ENCODE results near the gene NIPSNAP3A.

- TF ChIP-seq CTCF (IDR thresholded peaks at IDR 0.05) (no peak), POLR2A (IDR thresholded peaks at IDR 0.05; ENCODE audit: low read depth) (no peak), POLR2AphosphoS5 (IDR thresholded peaks at IDR 0.05) (no peak), EP300 (IDR thresholded peaks at IDR 0.05) (no peak)
Measured at GRCh38 chr9:104794070-104794469, 46.6 kb downstream of the NIPSNAP3A start.

Data from esophagus muscularis mucosa (tissue), 4 donors.